Right kidney (tissue), 1 donor: ENCODE measurements around the gene TSPAN4.

Source experiments
- DNase-seq: peaks from one replicate; pipeline ENCODE4 v3.0.0-alpha.2; 2016

The TSPAN4 gene

GRCh38 chr11:864898-865297 is 22.2 kb downstream of the TSPAN4 start:
- DNase-seq = no peak

DNA sequence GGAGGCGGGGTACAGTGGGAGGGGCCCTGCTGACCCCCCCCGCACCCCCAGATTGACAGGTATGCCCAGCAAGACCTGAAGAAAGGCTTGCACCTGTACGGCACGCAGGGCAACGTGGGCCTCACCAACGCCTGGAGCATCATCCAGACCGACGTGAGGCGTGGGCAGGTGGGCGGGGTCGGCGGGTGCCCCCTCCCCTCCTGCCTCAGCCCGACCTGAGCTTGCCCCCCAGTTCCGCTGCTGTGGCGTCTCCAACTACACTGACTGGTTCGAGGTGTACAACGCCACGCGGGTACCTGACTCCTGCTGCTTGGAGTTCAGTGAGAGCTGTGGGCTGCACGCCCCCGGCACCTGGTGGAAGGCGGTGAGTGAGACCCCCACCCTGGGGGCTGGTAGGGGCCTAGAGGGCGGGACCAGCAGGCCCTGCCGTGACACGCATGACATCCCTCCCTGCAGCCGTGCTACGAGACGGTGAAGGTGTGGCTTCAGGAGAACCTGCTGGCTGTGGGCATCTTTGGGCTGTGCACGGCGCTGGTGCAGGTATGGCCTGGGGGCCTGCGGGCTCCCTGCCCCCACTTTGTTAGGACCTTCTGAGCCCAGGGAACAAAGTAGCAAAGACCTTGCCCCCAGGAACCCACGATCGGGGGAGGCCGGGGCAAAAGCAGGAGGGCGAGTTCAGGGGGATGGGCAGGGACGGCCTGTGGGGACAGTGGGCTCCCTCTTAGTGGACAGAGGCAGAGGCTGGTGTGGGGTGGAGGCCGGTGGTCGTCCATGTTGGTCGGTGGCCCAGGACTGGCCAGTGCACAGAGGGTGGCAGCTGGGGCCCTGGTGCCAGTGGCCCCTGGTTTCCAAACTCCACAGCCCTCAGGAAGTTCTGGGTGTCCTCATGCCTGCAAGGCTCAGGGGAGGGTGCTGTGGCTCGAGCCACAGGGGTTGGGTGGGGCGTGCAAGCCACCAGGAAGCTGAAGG is 23.1 kb downstream of the TSPAN4 start:
- DNase-seq = no peak

DNA sequence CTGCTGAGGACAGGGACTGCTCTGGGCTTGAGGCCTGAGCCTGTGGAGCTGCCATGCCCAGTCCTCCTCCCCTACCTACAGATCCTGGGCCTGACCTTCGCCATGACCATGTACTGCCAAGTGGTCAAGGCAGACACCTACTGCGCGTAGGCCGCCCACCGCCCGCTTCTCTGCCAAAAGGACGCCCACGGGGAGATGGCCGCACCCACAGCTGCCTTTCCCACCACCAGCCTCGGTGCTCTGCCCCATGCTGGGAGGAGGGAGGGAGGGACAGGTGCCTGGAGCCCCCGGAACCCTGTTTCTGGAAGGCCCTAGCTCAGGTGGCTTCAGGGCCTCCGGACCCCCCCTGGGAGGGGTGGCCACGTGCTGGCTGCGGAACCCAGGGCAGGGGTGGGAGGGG is 23.8 kb downstream of the TSPAN4 start:
- no peak for DNase-seq

DNA sequence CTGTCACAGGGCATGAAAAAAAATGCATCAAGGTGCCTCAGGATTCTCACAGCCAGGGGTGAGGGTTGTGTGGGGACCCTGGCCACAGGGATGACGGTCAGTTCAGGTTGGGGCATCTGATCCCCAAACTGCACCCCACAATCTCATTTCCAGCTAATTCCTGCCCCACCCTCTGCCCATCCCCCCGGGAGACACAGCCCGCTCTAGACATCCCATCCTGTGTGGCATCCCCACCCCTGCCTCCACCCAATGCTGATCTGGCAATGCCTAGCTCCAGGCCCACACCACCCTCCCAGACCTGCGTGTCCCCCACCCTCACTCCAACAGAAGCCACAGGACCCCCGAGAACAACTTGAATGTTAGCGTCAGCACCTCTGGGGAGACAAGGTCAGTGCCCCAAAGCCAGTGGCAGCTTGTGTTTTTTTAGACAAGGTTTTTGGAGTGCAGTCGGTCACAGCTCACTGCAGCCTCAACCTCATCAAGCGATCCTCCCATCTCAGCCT is 25.3 kb downstream of the TSPAN4 start:
- no peak for DNase-seq

- DNase-seq = no peak
Measured at GRCh38 chr11:868394-868793, 25.7 kb downstream of the TSPAN4 start.

DNA sequence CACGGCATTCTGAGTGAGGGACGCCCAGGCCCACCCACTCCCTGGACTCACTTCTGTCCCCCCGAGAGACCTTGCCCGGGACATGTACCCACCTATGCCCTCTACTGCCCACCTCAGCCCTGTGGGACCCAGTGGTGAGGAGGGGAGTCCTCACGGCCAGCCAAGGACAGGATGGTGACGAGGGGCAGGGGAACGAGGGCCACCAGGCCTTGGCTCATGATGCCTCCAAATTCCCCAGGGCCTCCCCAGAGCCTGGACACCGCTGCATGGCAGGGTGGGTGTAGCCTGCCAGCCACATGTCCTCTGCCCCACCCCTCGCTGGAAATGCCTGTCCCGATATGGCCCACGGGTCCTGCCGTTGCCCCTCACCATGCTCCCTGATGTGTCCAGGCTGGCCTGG is 26.1 kb downstream of the TSPAN4 start:
- no peak for DNase-seq

DNA sequence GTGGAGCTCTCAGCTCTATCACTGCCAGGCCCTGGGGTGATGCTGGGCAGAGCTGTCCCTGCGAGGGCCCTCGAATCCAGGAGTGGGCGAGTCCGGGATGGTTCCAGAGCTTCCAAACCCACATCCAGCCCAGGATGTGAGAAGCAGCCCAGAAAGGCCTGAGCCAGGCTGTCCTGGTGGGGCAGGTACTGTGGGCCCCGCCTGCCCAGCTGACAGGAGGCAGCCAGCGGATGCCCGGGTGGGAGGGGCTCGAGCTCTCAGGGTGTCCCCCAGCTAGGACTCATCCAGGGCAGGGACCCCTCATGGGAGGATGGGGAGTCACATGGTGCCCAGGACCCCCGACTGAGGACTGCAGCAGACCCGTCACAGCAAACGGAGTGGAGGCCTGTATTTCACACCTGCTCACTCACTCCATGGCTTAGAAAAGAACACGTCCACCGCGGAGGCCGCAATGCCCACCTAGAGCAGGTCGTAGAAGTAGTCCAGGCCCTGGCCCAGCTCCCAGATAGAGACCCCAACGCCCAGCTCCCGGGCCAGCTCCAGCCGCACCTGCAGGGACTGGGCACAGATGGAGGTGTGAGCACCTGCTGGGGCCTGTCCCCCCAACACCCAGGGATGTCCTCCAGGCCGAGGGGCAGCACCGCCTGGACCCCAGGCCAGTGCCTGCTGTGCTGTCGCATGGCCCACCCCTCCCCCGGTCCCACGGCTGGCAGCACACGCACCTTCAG is 26.9 kb downstream of the TSPAN4 start:
- no peak for DNase-seq

GRCh38 chr11:870127-870413 is 27.4 kb downstream of the TSPAN4 start:
- peak; percentile 65 for DNase-seq

- DNase-seq = no peak
Measured at GRCh38 chr11:870418-870817, 27.8 kb downstream of the TSPAN4 start.

DNA sequence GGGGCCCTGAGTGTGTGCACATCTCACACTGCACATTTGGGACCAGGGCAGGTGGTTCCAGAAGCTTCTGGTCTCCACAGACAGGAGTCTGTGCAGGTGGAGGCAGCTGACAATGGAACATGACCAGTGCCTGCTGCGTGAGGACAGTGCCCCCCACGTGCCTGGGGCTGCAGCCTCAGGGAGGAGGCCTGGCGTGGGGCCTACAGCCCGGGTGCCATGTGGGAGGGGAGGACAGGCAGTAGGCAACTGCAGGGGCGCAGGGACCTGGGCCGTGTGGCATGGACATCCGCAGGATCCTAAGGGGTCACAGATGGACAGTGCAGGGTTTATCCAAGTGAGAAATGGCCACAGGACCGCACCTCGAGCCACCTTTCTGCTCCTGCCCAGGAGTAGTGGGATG is 28.8 kb downstream of the TSPAN4 start:
- DNase-seq = no peak

DNA sequence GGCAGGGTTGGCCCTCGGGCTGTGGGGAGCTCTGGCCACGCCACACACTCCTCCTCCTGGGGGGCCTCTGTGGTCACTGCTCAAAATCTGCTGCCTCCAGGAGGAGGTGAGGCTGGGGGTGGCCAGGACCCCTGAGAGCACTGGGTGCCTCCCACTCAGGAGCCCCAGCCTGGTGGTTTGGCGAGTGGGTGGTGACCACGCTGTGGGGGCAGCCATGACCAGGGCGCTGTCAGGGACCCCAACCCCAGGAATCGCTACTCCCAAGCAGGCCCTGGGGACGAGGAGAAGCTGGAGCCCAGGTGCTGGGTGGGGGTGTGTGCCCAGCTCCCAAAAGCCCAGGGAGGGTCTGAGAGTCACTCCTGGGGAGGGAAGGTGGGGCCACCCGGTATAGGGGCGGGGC is 30.1 kb downstream of the TSPAN4 start:
- no peak for DNase-seq

- DNase-seq = no peak
Measured at GRCh38 chr11:873706-874105, 31.1 kb downstream of the TSPAN4 start.

- no peak for DNase-seq
Measured at GRCh38 chr11:875203-875602, 32.6 kb downstream of the TSPAN4 start.

DNA sequence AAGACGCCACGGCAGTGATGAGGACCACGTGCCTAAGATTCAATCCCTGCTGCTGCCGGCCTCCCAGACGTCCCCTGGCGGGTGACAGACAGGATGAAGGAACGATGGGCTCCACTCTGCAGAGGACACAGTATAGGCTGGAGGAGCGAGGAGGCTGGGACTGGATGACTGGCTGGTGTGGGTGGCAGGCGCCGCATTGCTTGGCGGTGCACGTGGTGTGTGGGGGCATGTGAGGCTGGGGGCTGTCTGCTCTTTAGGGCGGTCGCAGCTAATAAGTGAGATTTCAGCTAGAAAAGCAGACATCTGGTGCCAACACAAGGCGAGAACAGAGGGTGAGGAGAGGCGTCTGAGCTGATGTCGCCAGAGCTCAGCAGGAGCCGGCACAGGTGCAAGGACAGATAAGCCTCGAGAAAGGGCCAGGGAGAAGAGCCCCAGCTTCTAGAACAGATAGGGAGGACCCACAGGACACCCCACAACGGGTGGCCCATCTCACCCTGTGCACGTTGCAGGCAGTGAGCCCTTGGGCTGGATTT is 33.2 kb downstream of the TSPAN4 start:
- DNase-seq = no peak

GRCh38 chr11:876545-876944 is 33.9 kb downstream of the TSPAN4 start:
- DNase-seq = no peak

DNA sequence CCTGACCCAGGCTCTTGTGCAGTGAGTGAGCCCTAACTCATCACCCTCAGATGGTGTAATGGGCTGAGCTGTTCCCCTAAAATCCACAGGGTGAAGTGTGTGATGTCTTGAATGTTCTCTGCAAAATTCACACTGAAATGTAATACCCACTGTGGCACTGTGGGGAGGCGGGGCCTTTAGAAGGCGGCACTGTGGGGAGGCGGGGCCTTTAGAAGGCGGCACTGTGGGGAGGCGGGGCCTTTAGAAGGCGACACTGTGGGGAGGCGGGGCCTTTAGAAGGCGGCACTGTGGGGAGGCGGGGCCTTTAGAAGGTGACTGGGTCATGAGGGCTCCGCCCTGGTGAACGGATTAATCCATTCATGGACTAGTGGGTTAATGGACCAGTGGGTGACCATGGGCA is 34.9 kb downstream of the TSPAN4 start:
- no peak for DNase-seq

GRCh38 chr11:880447-880846 is 37.8 kb downstream of the TSPAN4 start:
- no peak for DNase-seq

DNA sequence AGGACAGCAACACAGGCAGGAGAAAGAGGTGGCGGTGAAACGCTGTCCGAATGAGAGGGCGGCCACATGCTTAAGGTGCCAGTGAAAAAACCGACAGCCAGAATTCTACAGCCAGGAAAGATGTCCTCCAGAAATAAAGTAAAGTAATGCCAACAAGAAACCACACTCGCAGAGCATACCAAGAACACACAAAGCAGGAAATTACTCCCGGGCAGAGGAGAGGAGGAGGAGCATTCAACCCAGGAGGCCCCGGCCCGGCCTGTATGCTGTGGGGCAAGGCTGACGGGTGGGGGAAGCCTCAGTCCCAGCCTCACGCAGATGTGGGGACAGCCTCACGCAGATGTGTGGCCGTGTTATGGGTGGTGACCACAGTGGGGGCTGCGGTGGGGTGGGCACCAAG is 39.9 kb downstream of the TSPAN4 start:
- DNase-seq = no peak

- DNase-seq = no peak
Measured at GRCh38 chr11:883527-883926, 40.9 kb downstream of the TSPAN4 start.

DNA sequence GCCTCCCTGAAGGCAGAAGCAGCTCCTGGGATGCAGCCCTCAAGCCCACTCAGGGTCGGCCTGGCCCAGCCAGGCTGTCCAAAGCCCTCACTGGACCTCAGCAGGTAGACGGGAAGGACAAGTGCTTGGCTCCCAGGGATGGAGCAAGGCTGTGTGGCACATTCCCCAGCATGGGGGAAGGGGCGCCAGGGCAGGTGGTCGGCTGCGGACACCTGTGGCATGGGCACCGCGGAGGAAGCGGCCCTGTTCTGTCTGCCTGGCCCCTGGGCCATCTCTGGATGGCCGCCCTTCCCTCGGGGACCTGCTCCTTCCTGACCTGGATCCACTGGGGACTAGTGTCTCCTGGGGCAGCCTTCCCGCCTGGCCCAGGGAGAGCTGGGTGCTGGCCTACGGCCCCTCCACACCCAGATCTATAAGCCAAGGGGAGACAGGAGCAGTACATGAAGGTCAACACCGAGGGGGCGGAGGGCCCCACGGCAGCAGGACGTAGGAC is 42.0 kb downstream of the TSPAN4 start:
- DNase-seq = no peak

- DNase-seq = no peak
Measured at GRCh38 chr11:886568-886967, 43.9 kb downstream of the TSPAN4 start.

GRCh38 chr11:887589-887988 is 44.9 kb downstream of the TSPAN4 start:
- DNase-seq = no peak
